RWPE2 (cell line): ENCODE measurements around the gene NECAB3.

ENCODE experiments used
- ATAC-seq: fragments of 200-7000 bp; cut with Tn5 transposase; 3 replicates; pipeline ENCODE4 v1.9.1; 2021; ENCODE audit warnings: low read depth
- DNase-seq: peaks from one replicate; pipeline ENCODE4 v3.0.0-alpha.2; 2020; ENCODE audit warnings: low spot score
- H3K27ac ChIP-seq: fragments of 450-650 bp; 2 replicates; pipeline ENCODE4 v1.5.1; 2017; ENCODE audit warnings: mild to moderate bottlenecking; ENCODE audit not compliant: poor library complexity, severe bottlenecking
- H3K27me3 ChIP-seq: fragments of 250-450 bp; sonication (Bioruptor Pico); 2 replicates; pipeline ENCODE4 v1.5.1; 2021; ENCODE audit warnings: mild to moderate bottlenecking, moderate library complexity; ENCODE audit not compliant: insufficient read depth, poor library complexity, severe bottlenecking
- H3K36me3 ChIP-seq: fragments of 250-450 bp; sonication (Bioruptor Pico); 2 replicates; pipeline ENCODE4 v1.5.1; 2020; ENCODE audit warnings: low read depth, mild to moderate bottlenecking, moderate library complexity
- H3K4me1 ChIP-seq: fragments of 250-450 bp; sonication (Bioruptor Pico); 2 replicates; pipeline ENCODE4 v1.5.1; 2021; ENCODE audit warnings: mild to moderate bottlenecking, moderate library complexity; ENCODE audit not compliant: insufficient read depth, poor library complexity, severe bottlenecking
- H3K4me3 ChIP-seq: fragments of 250-450 bp; sonication (Bioruptor Pico); 2 replicates; pipeline ENCODE4 v1.5.1; 2021; ENCODE audit warnings: mild to moderate bottlenecking, moderate library complexity; ENCODE audit not compliant: severe bottlenecking
- H3K9me3 ChIP-seq: fragments of 250-450 bp; sonication (Bioruptor Pico); 2 replicates; pipeline ENCODE4 v1.5.1; 2021; ENCODE audit warnings: mild to moderate bottlenecking, moderate library complexity; ENCODE audit not compliant: severe bottlenecking
- TF ChIP-seq, protein P1 (sequence below): fragments of 450-650 bp; IDR thresholded peaks from one replicate; pipeline ENCODE4 v1.5.1; 2017; ENCODE audit warnings: mild to moderate bottlenecking, moderate library complexity; ENCODE audit not compliant: poor library complexity, severe bottlenecking

NECAB3 gene

DNA sequence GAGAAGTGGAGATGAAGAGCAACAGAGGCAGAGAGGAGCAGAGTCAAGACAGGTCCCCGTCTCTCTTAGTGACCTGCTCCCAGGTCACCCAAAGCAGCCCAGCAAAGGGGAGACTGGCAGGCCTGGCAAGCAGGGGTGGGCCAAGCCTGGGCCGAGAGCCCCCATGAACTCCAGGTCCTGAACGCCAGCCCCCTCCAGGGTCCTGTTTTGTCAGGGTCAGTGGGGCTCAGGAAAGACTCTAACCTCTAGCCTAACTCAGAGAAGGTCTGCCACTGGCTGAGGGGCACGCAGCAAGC lies 1.2 kb downstream of the NECAB3 start:
- peaks cover 3% of the 10 kb centered on the region for H3K4me1 ChIP-seq
- TF ChIP-seq, protein P1, sequence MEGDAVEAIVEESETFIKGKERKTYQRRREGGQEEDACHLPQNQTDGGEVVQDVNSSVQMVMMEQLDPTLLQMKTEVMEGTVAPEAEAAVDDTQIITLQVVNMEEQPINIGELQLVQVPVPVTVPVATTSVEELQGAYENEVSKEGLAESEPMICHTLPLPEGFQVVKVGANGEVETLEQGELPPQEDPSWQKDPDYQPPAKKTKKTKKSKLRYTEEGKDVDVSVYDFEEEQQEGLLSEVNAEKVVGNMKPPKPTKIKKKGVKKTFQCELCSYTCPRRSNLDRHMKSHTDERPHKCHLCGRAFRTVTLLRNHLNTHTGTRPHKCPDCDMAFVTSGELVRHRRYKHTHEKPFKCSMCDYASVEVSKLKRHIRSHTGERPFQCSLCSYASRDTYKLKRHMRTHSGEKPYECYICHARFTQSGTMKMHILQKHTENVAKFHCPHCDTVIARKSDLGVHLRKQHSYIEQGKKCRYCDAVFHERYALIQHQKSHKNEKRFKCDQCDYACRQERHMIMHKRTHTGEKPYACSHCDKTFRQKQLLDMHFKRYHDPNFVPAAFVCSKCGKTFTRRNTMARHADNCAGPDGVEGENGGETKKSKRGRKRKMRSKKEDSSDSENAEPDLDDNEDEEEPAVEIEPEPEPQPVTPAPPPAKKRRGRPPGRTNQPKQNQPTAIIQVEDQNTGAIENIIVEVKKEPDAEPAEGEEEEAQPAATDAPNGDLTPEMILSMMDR, result no peak
- DNase-seq (peak; percentile 76), ATAC-seq (no peak)
- H3K4me3 ChIP-seq, result no peak overlapping the region
- H3K27ac ChIP-seq, result no peak overlapping the region
- peaks cover 26% of the 10 kb centered on the region for H3K36me3 ChIP-seq
- no peaks in the 10 kb centered on the region for H3K9me3 ChIP-seq
- no peaks in the 10 kb centered on the region for H3K27me3 ChIP-seq

DNA sequence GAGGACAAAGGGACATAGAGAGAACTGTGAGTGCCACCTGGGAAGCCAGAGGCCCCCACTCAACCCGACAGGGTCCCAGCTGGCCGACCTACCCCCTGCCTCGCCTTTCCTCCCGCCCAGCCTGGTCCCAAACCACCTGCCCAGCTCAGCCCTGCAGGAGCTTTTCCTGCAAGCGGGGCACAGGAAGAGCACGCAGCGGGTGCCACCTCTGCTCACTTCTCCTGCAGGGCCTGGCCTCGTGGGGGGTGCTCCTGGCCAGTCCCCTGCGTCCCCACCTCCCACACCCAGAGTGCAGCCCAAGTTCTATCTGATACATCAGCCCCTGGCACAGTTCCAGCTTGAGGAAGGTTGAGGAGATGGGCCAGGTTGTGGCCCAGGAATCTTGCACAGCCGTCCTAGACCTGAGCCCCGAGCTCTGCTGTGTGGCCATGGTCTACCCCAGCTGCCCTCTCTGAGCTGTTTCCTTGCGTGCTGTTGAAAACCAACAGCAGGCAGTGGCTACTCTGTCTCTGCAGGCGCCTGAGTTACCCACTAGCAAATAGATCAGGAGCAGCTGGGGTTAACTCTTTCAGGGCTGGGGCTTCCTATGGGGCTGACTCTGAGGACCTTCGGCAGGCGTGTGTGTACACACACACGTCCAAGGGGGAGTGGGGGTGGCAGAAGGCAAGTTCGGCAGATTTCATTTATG lies 1.7 kb downstream of the NECAB3 start:
- Histone ChIP-seq H3K4me1 (peaks cover 3% of the 10 kb centered on the region), H3K27ac (no peak overlapping the region), H3K9me3 (no peaks in the 10 kb centered on the region), H3K36me3 (peaks cover 21% of the 10 kb centered on the region), H3K4me3 (no peak overlapping the region), H3K27me3 (no peaks in the 10 kb centered on the region)
- no peak for ATAC-seq
- peak; percentile 88 for DNase-seq
- TF ChIP-seq, protein P1, result no peak

DNA sequence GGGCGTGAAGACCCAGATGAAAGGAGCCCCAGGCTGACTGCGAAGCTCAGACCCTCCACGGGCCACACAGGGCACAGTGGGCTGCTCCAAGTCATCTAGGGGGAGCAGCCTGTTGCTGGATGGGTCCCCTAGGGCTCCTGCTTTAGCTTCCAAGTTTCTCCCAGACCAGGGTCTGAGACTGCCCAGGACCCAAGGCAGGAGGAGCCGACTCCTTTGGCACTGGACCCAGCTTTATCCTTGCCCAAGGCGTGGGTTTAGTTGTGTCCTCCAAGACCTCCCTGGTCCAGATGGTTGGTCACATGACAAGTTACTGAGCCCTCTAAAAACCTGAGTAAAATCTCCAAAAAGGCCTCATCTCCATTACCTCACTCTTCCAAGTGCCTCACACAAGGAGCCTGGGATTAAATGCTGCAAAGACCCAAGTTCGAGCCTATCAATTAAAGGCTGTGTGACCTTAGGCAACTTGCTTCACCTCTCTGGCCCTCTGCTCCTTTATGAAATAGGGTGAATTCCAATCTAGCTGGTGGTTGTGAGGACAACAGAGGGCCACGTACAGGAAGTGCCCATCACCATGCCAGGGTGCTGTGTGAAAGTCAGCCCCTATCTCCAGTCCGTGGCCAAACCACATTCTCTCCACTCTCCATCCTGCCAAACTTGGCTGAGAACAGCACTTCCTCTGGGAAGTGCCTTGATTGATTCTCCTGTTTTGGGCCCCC lies 2.5 kb downstream of the NECAB3 start:
- no peaks in the 10 kb centered on the region for H3K9me3 ChIP-seq
- peaks cover 15% of the 10 kb centered on the region for H3K36me3 ChIP-seq
- no peaks in the 10 kb centered on the region for H3K27me3 ChIP-seq
- TF ChIP-seq, protein P1, result no peak
- DNase-seq (peak; percentile 70), ATAC-seq (no peak)
- H3K27ac ChIP-seq, result no peak overlapping the region
- H3K4me3 ChIP-seq, result no peak overlapping the region
- H3K4me1 ChIP-seq, result peaks cover 3% of the 10 kb centered on the region

DNA sequence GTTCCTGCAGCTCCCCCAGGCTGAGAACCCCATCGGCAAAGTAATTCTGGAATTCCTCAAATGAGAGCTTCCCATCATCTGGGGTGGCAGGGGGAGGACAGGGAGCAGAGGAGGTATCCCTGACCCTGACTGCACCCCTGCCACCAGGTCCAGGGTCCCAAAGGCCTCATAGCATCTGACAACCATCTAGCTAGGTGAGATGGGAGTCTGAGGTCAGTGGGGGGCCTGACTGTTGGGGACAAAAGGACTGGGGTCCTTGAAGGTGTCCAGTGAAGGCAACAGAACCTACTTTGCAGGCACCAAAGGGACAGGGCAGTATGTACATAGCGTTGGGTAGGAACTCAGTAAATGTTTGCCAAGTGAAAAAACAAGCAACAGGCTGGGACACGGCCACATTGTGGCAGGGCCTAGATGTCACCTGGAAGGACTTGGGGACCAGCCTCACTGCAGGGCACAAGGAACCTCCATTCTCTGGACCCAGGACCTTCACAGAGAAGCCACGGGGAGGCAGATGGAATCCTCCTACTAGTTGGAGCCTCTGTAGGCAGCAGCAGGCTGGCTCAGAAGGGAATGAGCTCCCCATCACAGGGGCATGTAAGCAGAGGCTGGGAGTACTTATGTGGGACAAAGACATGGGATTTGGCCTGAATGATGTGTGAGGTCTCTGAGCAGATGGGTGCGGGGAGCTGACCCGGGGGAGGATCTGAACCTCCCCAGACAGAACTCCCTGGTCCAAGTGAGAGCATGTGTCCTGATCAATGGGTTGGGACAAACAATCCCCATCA lies 3.3 kb downstream of the NECAB3 start:
- ATAC-seq, result no peak
- peak; percentile 78 for DNase-seq
- Histone ChIP-seq H3K4me3 (no peak overlapping the region), H3K27ac (no peak overlapping the region), H3K36me3 (peaks cover 9% of the 10 kb centered on the region), H3K4me1 (peaks cover 3% of the 10 kb centered on the region), H3K27me3 (no peaks in the 10 kb centered on the region), H3K9me3 (no peaks in the 10 kb centered on the region)
- TF ChIP-seq, protein P1, result no peak
